Right ventricle myocardium superior (tissue), 1 donor: ENCODE data around the gene AHCYL2. TPM values are rescaled to one million over a fixed set of nuclear protein-coding genes. Genes with fewer than 3 reads are reported as not detected.
A peak's percentile ranks its signal among the peaks of the same experiment; 100 is the strongest.
"Not testable (repeated sequence)": the region's sequence is repeated elsewhere in the genome, so short reads cannot be mapped to it uniquely, and the experiment has no call there.

Experiments
- ATAC-seq: fragments of 200-7000 bp; cut with Tn5 transposase; one replicate; pipeline ENCODE4 v1.9.1; 2020; ENCODE audit warnings: mild to moderate bottlenecking; ENCODE audit not compliant: poor library complexity
- DNase-seq: peaks from one replicate; pipeline ENCODE4 v3.0.0-alpha.2; 2020
- intact Hi-C: fragments of 100-400 bp; cut with DNase I; formaldehyde crosslinking; loops from one replicate; pipeline ENCODE4 v1.11.2; 2022
- total RNA-seq: library from RNA; stranded (reverse); fragmentation: NEBNext Ultra II Directional; extraction: Animal tissue kit (Norgen Biotek cat#: 25700); gene quantifications from one replicate; pipeline ENCODE4 v1.2.1, GENCODE V29; 2021
- donor health status: DM: no; HTN: yes; CAD: no; lungs with severe emphysema.

AHCYL2 gene
- total RNA-seq, 1 donor from 2014 or later: 6.7 TPM

DNA sequence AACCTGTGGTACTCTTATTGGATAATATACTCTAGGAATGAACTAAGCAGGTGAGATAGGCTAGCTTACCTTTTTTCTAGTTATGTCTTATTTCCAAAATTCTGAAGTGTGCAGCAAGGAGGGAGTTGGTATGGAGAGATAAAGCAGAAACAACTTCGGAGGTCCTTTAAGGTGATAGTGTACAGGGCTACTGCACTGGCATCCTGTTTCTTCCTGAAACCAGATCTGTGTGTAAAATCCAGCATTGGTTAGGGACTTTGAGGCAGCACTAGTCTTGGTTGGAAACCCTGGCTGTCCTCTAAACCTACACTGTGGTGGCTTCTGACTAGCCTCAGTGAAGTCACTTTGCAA lies 142.5 kb downstream of the AHCYL2 start:
- ATAC-seq (no peak), DNase-seq (no peak)
- intact Hi-C loops: no loop called here

- intact Hi-C loops: no loop called here
These were observed 143.0 kb downstream of the AHCYL2 start for GRCh38 chr7:129367700-129368388.

GRCh38 chr7:129368389-129368986 lies 143.7 kb downstream of the AHCYL2 start:
- intact Hi-C loops: no loop called here
- no peak for ATAC-seq
- DNase-seq: no peak

More at GRCh38 chr7:129367700-129368388, 143.0 kb downstream of the AHCYL2 start:
- DNase-seq: peak; percentile 82
- peak; percentile 90 for ATAC-seq

DNA sequence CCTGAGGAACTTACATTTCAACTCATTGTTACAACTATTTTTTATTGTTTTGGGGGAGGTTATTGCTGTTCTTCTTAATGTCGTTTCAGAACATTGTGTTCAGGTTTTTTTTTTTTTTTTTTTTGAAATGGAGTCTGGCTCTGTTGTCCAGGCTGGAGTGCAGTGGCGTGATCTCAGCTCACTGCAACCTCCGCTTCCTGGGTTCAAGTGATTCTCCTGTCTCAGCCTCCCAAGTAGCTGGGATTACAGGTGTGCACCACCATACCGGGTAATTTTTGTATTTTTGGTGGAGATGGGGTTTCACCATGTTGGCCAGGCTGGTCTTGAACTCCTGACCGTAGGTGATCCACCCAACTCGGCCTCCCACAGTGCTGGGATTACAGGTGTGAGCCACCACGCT lies 144.6 kb downstream of the AHCYL2 start:
- DNase-seq, ATAC-seq, intact Hi-C loops: not testable (repeated sequence)

- intact Hi-C loops: loop anchor here (2.0 kb wide), 1 partner anchor 102 kb away; no protein-coding TSS in a partner anchor
- DNase-seq (no peak), ATAC-seq (no peak)
These were observed 146.0 kb downstream of the AHCYL2 start for GRCh38 chr7:129370812-129371211.

DNA sequence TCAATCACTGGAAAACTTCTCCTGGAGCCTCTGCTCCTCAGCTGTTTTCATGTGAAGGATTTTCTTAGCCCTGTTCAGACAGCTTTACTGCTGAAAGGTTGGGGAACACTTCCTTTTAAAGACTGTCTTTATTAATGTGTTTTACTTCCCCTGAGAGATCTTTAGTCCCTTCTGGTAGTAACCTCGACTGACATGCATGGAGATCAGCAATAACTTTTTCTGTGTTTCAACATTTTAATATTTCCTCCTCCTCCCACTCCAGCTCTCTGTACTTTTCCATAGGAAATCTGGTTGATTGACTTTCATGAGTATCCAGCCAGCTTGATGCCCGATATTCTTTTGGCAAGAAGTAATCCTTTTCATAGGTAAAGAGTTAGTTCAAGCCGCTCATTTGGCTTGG lies 146.7 kb downstream of the AHCYL2 start:
- intact Hi-C loops: loop anchor here (2.0 kb wide), 1 partner anchor 101 kb away; no protein-coding TSS in a partner anchor
- DNase-seq: no peak
- no peak for ATAC-seq

DNA sequence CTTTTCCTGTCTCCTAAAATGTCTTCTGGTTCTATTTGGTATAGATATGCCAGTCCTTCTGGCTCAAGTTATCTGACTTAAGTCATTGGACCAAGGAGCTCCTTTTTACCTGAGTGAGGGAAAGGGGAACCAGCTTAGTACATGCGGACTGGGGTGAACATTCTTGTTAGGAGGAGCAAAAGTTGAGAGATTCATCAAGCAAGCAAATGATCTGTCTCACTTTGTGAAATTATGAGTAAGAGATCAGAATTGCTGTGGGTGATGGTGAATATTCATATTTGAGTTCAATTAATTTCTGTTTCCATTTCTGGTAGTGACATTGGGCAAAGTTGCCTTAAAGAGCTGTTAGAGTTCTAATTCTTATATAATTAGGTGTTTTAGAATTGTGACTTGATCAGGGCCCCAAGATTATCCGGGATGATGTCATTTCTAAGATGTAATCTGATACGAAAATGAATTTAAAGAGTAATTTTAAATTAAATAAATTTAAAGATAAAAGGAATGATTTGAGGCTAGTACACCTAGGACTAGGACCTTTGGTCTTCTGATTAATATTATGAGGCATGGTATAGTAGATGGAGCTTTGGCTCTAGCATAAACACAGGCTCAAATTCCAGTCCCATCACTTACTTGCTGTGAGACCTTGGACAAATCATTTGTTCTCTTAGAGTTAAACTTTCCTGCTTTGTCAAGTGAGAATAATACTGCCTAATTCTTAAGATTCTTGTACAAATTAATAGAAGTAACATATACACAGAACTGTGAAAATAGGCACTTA lies 149.0 kb downstream of the AHCYL2 start:
- intact Hi-C loops: no loop called here

DNA sequence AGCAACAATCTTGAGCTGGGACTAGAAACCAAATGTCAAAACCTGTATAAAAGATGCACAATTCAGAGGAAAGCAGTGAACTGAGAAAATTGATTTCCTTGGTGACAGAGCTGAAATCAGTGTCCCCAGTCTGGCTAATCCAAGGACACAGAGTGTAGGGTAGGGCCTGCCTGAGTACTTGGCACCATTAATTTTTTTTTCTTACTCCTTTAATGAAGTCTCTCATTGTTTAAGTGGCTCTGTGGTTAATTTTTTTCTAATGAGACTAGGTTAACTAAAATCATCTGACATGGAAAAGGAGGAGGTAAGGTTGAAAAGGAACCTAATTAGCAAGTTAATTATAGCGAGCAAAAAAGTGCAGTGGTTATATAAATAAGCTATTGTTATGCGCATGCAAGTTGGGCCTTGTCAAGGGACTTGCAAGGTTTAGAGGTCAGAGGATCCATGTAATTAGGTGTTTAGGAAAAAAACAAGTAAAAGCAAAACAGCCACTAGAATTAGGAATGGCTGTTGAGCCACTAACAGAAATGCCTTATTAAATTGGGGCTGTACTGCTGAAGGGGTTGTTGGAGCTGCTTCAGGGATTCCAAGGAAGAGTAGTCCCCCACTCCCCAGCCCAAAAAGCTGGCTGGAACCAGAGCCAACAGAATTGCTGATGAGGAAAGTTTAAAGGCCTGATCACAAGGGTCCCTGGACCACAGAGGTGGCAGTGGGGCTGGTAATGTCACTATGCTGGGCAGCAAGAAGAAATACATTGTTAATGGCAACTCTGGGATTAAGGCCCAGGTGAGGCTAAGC lies 150.5 kb downstream of the AHCYL2 start:
- intact Hi-C loops: no loop called here
- ATAC-seq: no peak
- no peak for DNase-seq

More for the DNA sequence above, 149.0 kb downstream of the AHCYL2 start:
- ATAC-seq (no peak), DNase-seq (no peak)

DNA sequence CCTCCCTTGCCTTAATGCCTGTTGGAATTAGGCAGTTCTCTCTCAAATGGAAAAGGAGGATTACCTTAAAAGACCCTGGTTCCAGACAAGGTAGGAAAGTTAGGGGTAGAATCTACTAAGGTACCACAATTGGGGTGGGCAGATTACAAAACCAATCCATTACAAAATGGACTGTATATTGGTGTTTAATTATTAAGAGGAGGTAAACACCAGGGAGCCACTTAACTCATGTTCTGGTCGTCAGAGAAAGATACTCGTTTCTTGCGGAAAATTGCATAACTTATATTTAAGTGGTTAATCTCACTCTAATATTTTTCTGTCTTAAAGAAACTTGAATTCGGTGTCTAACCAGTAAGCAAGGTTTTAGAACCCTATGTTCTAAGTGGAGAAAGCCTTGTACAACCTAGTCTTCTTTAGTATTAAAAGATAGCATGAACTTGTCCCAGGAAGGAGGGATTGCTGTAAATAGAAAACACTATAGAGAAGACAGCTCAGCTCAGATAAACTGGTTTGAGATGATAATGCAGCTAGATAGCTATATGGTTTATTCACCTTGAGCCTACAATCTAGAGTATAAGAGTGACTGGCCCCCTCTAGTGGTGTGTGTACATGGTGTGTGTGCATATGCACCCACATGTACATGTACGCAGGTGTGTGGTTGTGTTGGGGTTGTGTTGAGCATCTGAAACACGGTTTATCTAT lies 151.4 kb downstream of the AHCYL2 start:
- no peak for DNase-seq
- intact Hi-C loops: no loop called here
- peak; percentile 60 for ATAC-seq

DNA sequence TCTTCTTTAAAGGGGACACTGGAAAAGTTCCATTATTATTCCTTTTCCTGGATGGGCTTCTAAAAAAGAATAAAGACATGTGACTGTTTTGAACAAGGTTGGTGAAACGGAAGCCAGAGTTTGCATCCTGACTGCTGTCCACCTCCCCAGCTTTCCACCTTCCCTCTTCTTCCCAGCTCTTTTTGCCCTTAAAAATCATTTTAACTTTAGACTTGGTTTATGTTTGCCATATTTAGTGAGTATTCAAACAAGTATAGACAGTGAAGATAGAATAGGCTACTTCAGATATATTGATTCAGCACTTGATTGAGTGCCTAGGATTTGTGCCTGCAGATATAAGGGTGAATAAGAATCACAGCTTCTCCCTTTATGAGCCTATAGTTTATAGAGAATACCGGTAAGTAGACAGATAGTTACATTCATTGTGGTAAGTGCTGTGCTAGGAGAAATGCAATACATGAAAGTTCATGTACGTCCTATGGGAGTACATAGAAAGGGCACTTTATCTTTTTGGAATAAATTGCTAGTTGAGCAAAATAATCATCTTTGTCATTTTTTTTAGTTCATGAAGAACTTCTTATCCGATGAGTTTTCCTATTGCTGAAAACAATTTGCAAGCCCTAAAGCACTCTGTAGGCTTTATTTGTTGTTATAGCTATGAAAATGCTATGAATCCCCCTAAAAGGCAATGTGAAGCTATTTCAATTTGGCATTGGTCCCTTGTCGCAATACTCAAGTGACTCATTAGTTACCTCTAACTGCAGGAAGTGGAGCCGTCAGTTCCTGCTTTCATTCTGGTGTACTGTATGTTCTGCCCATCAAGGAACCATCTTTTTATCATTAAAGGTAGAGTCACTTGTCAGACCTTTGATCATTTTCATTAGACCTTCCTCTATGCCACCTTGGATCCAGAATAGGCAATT lies 152.2 kb downstream of the AHCYL2 start:
- ATAC-seq: no peak

DNA sequence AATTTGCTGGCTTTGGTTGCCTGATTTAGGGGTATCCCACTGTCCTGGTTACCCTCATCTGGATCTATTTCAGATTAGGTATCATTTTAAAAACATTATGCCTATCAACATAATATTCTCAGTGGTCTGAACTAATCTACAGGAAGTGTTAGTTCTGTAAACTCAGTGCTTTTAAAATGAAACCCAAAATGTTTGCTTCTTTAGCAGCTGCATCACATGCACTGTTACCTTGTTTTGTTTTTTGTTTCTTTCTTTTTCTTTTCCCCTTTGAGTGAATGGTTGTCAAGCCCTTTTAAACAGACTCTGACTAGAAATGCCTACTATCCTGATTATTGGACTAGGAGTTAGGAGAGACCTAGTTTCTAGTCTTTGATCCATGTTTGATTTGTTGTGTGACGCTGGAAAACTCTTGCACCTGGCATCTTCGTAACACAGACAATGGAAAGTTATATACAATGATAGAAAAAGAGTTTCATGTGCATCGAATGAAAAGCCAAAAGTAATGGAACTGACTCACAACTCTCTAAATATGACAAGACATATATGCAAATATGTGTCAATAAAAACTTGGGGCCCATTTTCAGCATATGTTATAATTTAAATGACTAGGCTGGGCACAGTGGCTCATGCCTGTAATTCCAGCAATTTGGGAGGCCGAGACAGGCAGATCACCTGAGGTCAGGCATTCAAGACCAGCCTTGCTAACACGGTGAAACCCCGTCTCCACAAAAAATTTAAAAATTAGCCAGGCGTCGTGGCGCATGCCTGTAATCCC lies 157.1 kb downstream of the AHCYL2 start:
- intact Hi-C loops: no loop called here
- DNase-seq: no peak
- no peak for ATAC-seq

More for the DNA sequence above, 152.2 kb downstream of the AHCYL2 start:
- DNase-seq: no peak
- intact Hi-C loops: no loop called here

DNA sequence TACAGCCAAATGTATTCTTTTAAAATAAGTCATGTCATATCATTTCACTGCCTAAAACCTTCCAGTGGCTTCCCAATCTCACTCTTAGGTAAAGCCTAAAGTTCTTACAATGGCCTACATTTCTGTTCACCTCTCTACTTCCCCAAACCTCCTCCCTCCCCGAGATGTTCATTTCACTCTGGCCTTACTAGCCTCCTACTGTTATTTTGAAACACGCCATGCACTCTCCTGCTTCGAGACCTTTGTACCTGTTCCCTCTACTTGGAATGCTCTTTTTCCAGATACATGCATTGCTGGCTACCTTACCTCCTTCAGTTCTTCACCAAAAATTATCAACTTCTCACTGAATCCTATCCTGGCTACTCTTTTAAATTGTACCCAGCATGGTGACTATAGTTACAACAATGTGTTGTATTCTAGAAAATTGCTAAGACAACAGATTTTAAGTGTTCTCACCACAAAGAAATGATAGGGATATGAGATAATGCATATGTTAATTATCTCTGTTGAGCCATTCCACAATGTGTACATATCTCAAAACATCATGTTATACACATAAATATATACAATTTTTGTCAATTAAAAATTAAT lies 158.8 kb downstream of the AHCYL2 start:
- intact Hi-C loops: no loop called here
- ATAC-seq: no peak
- no peak for DNase-seq

GRCh38 chr7:129385116-129385515 lies 160.3 kb downstream of the AHCYL2 start:
- intact Hi-C loops: no loop called here
- no peak for ATAC-seq
- no peak for DNase-seq

GRCh38 chr7:129385598-129385997 lies 160.8 kb downstream of the AHCYL2 start:
- intact Hi-C loops: no loop called here

DNA sequence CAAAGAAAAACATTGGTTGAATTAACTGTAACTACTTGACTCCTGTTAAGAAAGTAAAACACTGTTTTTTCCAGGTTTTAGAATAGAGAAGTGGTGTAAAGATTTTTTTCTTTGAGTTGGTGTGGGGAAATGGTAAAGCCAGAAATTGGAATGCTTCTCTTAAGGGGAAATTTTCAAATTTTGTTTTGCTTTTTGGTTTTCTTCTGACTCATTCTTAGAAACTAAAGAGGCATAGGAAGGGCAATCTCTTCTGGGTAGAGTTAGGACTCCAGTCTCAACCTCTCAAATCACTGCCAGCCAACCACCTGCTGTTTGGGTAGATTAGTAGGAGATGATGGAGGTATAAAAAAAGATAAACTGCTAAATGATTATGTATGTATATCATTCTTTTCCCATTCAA lies 161.7 kb downstream of the AHCYL2 start:
- ATAC-seq (no peak), DNase-seq (no peak)
- intact Hi-C loops: no loop called here

More at GRCh38 chr7:129385598-129385997, 160.8 kb downstream of the AHCYL2 start:
- ATAC-seq (no peak), DNase-seq (no peak)

- intact Hi-C loops: no loop called here
- DNase-seq (no peak), ATAC-seq (no peak)
These were observed 162.7 kb downstream of the AHCYL2 start for GRCh38 chr7:129387537-129387936.
